Right renal pelvis (tissue), 4 donors: ENCODE measurements around the gene FXYD2. TPM values are rescaled to one million over a fixed set of nuclear protein-coding genes. Genes with fewer than 3 reads are reported as not detected.
A peak's percentile ranks its signal among the peaks of the same experiment; 100 is the strongest.

Experiments used
- DNase-seq, 4 donors: peaks; one replicate each; pipeline ENCODE4 v3.0.0-alpha.2; 2013; ENCODE audit warnings: low read depth in 4 of 4, low spot score in 3 of 4, missing footprints in 1 of 4
- polyA plus RNA-seq, 4 donors: library from polyadenylated mRNA; unstranded; fragments of 120-200 nt; gene quantifications; one replicate each; pipeline ENCODE4 v1.2.1, GENCODE V29; 2013; ENCODE audit not compliant: insufficient read length in 4 of 4

Gene FXYD2
- polyA plus RNA-seq, 4 donors = 408 to 622 (median 443) TPM

GRCh38 chr11:117837070-117837776, 12.7 kb upstream of the FXYD2 start:
- no peak for DNase-seq

- no peak for DNase-seq
Observed at GRCh38 chr11:117836077-117836960, 11.8 kb upstream of the FXYD2 start.

GRCh38 chr11:117835576-117835975, 11.0 kb upstream of the FXYD2 start:
- DNase-seq = no peak

- no peak for DNase-seq
Observed at GRCh38 chr11:117834838-117835443, 10.4 kb upstream of the FXYD2 start.

GRCh38 chr11:117834068-117834810, 9.7 kb upstream of the FXYD2 start:
- no peak for DNase-seq

- DNase-seq = peak in 2 of 4 donors; percentile 74 to 77
Observed at GRCh38 chr11:117833401-117833891, 8.9 kb upstream of the FXYD2 start.

GRCh38 chr11:117832511-117832910, 8.0 kb upstream of the FXYD2 start:
- no peak for DNase-seq

- DNase-seq = no peak
Observed at GRCh38 chr11:117831661-117832415, 7.3 kb upstream of the FXYD2 start.

- DNase-seq = no peak
Observed at GRCh38 chr11:117830674-117831351, 6.3 kb upstream of the FXYD2 start.

GRCh38 chr11:117830072-117830471, 5.5 kb upstream of the FXYD2 start:
- no peak for DNase-seq

GRCh38 chr11:117829369-117829725, 4.8 kb upstream of the FXYD2 start:
- no peak for DNase-seq

GRCh38 chr11:117828611-117829368, 4.2 kb upstream of the FXYD2 start:
- DNase-seq = no peak

GRCh38 chr11:117827521-117828511, 3.3 kb upstream of the FXYD2 start:
- no peak for DNase-seq

GRCh38 chr11:117826832-117827231, 2.3 kb upstream of the FXYD2 start:
- DNase-seq = no peak

GRCh38 chr11:117826190-117826570, 1.6 kb upstream of the FXYD2 start:
- no peak for DNase-seq

- no peak for DNase-seq
Observed at GRCh38 chr11:117825538-117826189, 1.1 kb upstream of the FXYD2 start.

- no peak for DNase-seq
Observed at GRCh38 chr11:117823946-117824420, 561 bp downstream of the FXYD2 start.
